ENCODE results near the gene LGALS3BP.
A peak's percentile ranks its signal among the peaks of the same experiment; 100 is the strongest.

LGALS3BP gene

GRCh38 chr17:78925234-78925633 lies 54.5 kb downstream of the LGALS3BP start, which contains the start of gene TIMP2:
TIMP2 (minus strand) TSS chr17:78925387; CDS start chr17:78925088, 299 bp downstream.
- H3K9me3 ChIP-seq (ENCODE audit: control insufficient read depth, insufficient read depth, low read length) = no peaks in the 10 kb centered on the region
- peaks cover 18% of the 10 kb centered on the region for H3K4me1 ChIP-seq (ENCODE audit: insufficient read depth, low read length)
- H3K9ac ChIP-seq (ENCODE audit: low read depth, low read length) = peak within 1 kb of the TSS; percentile 85
- no peaks in the 10 kb centered on the region for H3K36me3 ChIP-seq (ENCODE audit: insufficient read depth, low read length)

- Histone ChIP-seq H3K4me1 (ENCODE audit: insufficient read depth, low read length) (peaks cover 18% of the 10 kb centered on the region), H3K9ac (ENCODE audit: low read depth, low read length) (peak overlapping the region; percentile 85), H3K9me3 (ENCODE audit: control insufficient read depth, insufficient read depth, low read length) (no peaks in the 10 kb centered on the region), H3K36me3 (ENCODE audit: insufficient read depth, low read length) (no peaks in the 10 kb centered on the region)
Observed at GRCh38 chr17:78924481-78925151, 55.1 kb downstream of the LGALS3BP start.

- Histone ChIP-seq H3K9ac (ENCODE audit: low read depth, low read length) (peak overlapping the region; percentile 85), H3K36me3 (ENCODE audit: insufficient read depth, low read length) (no peaks in the 10 kb centered on the region), H3K4me1 (ENCODE audit: insufficient read depth, low read length) (peaks cover 18% of the 10 kb centered on the region), H3K9me3 (ENCODE audit: control insufficient read depth, insufficient read depth, low read length) (no peaks in the 10 kb centered on the region)
Observed at GRCh38 chr17:78923660-78924453, 55.9 kb downstream of the LGALS3BP start.

GRCh38 chr17:78922816-78923498 lies 56.8 kb downstream of the LGALS3BP start:
- H3K9me3 ChIP-seq (ENCODE audit: control insufficient read depth, insufficient read depth, low read length) = no peaks in the 10 kb centered on the region
- H3K36me3 ChIP-seq (ENCODE audit: insufficient read depth, low read length) = no peaks in the 10 kb centered on the region
- H3K9ac ChIP-seq (ENCODE audit: low read depth, low read length) = no peak overlapping the region
- H3K4me1 ChIP-seq (ENCODE audit: insufficient read depth, low read length) = peaks cover 18% of the 10 kb centered on the region

GRCh38 chr17:78921437-78921971 lies 58.2 kb downstream of the LGALS3BP start:
- Histone ChIP-seq H3K4me1 (ENCODE audit: insufficient read depth, low read length) (peaks cover 21% of the 10 kb centered on the region), H3K9me3 (ENCODE audit: control insufficient read depth, insufficient read depth, low read length) (no peaks in the 10 kb centered on the region), H3K9ac (ENCODE audit: low read depth, low read length) (no peak overlapping the region), H3K36me3 (ENCODE audit: insufficient read depth, low read length) (no peaks in the 10 kb centered on the region)

Data from ES-I3 (cell line).